ENCODE results near the gene MST1R. TPM values are rescaled to one million over a fixed set of nuclear protein-coding genes. Genes with fewer than 3 reads are reported as not detected.

MST1R gene
- total and polyA plus RNA-seq, 9 of the 15 experiments (the other 6 are each of a cell fraction or from before 2014, with no cell fraction given) = 1.3 to 10.0 (median 3.8) TPM

DNA sequence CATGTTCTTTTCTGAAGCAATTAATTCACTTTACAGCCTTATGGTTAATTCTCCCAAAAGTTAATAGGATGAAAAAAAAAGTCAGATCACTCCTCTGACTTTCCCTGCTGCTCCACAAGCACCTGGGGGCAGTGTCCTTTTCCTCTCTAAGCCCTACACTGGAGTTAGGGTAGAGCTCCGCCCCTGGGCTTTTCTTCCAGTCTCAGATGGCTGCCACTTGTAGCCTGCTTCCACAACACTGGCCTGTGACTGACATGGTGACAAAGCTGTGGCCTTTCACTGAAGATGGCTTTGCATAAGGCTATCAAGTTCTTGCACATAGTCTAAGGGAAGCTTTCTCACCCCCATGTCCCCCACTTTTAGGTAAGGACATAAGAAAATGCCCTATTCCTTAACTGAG lies 27.2 kb upstream of the MST1R start (continued):
- TF ChIP-seq, protein P1, sequence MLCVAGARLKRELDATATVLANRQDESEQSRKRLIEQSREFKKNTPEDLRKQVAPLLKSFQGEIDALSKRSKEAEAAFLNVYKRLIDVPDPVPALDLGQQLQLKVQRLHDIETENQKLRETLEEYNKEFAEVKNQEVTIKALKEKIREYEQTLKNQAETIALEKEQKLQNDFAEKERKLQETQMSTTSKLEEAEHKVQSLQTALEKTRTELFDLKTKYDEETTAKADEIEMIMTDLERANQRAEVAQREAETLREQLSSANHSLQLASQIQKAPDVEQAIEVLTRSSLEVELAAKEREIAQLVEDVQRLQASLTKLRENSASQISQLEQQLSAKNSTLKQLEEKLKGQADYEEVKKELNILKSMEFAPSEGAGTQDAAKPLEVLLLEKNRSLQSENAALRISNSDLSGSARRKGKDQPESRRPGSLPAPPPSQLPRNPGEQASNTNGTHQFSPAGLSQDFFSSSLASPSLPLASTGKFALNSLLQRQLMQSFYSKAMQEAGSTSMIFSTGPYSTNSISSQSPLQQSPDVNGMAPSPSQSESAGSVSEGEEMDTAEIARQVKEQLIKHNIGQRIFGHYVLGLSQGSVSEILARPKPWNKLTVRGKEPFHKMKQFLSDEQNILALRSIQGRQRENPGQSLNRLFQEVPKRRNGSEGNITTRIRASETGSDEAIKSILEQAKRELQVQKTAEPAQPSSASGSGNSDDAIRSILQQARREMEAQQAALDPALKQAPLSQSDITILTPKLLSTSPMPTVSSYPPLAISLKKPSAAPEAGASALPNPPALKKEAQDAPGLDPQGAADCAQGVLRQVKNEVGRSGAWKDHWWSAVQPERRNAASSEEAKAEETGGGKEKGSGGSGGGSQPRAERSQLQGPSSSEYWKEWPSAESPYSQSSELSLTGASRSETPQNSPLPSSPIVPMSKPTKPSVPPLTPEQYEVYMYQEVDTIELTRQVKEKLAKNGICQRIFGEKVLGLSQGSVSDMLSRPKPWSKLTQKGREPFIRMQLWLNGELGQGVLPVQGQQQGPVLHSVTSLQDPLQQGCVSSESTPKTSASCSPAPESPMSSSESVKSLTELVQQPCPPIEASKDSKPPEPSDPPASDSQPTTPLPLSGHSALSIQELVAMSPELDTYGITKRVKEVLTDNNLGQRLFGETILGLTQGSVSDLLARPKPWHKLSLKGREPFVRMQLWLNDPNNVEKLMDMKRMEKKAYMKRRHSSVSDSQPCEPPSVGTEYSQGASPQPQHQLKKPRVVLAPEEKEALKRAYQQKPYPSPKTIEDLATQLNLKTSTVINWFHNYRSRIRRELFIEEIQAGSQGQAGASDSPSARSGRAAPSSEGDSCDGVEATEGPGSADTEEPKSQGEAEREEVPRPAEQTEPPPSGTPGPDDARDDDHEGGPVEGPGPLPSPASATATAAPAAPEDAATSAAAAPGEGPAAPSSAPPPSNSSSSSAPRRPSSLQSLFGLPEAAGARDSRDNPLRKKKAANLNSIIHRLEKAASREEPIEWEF (CRISPR knock-in tag; IDR thresholded peaks at IDR 0.05) = no peak
- TF ChIP-seq SIN3B (IDR thresholded peaks at IDR 0.05; ENCODE audit: low read depth) (no peak), MCM5 (IDR thresholded peaks at IDR 0.05; ENCODE audit: low read depth) (no peak), ZNF57 (CRISPR knock-in tag; IDR thresholded peaks at IDR 0.05) (no peak), KLF10 (CRISPR knock-in tag; IDR thresholded peaks at IDR 0.05) (no peak), ESRRA (IDR thresholded peaks at IDR 0.05; ENCODE audit: borderline replicate concordance, low read depth) (no peak), KDM5B (IDR thresholded peaks at IDR 0.05; ENCODE audit: insufficient replicate concordance, low read depth, low read length) (peak; percentile 67), RHOXF2B (CRISPR knock-in tag; conservative IDR thresholded peaks at IDR 0.05) (no peak), CBX3 (IDR thresholded peaks at IDR 0.05; ENCODE audit: borderline replicate concordance in 1 of 2, low read length in 2 of 2) (no peak), RBBP5 (IDR thresholded peaks at IDR 0.05; ENCODE audit: borderline replicate concordance, insufficient read depth, low read length, poor library complexity, severe bottlenecking) (no peak), DNMT1 (IDR thresholded peaks at IDR 0.05) (no peak), ZBTB17 (CRISPR knock-in tag; IDR thresholded peaks at IDR 0.05) (no peak), KLF1 (tag; IDR thresholded peaks at IDR 0.05) (no peak), BHLHE40 (IDR thresholded peaks at IDR 0.05; ENCODE audit: low read length) (no peak), RAD21 (CRISPR knock-in tag; conservative IDR thresholded peaks at IDR 0.05 in 1 of 2, IDR thresholded peaks at IDR 0.05 in 1 of 2) (peak in 1 of 2 experiments; percentile 45; a peak in 2 of 4 replicates), SMAD1 (IDR thresholded peaks at IDR 0.05; ENCODE audit: low read depth, low read length, partially characterized antibody) (no peak), RBFOX2 (IDR thresholded peaks at IDR 0.05; ENCODE audit: low read depth, low read length) (0 out of 2 replicates have a peak, but pooled peaks have one; percentile 17), HNRNPK (IDR thresholded peaks at IDR 0.05; ENCODE audit: low read depth, low read length, poor library complexity, severe bottlenecking) (no peak), BRD4 (IDR thresholded peaks at IDR 0.05) (no peak), MTF1 (CRISPR knock-in tag; IDR thresholded peaks at IDR 0.05; ENCODE audit: borderline replicate concordance) (no peak), PCBP2 (IDR thresholded peaks at IDR 0.05; ENCODE audit: low read depth, low read length, poor library complexity, severe bottlenecking) (no peak), SP1 (CRISPR knock-in tag; IDR thresholded peaks at IDR 0.05) (no peak), ARHGAP35 (IDR thresholded peaks at IDR 0.05; ENCODE audit: partially characterized antibody) (no peak)
- TF ChIP-seq, protein P2, sequence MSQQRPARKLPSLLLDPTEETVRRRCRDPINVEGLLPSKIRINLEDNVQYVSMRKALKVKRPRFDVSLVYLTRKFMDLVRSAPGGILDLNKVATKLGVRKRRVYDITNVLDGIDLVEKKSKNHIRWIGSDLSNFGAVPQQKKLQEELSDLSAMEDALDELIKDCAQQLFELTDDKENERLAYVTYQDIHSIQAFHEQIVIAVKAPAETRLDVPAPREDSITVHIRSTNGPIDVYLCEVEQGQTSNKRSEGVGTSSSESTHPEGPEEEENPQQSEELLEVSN (IDR thresholded peaks at IDR 0.05; ENCODE audit: borderline replicate concordance in 1 of 2, extremely low read depth in 1 of 2, insufficient read depth in 1 of 2, insufficient read length in 1 of 2, low read depth in 1 of 2, low read length in 1 of 2, poor library complexity in 1 of 2, severe bottlenecking in 1 of 2) = no peak
